Tibial nerve (tissue), 4 donors: ENCODE data around the gene TMC7.

Experiments used
- CTCF ChIP-seq, 5 experiments: fragments of 200-600 bp in 3 of 5; fragments of 450-650 bp in 2 of 5; sonication (generic) in 3 of 5; IDR thresholded peaks; one replicate each; pipeline ENCODE4 v1.5.1; 2016 to 2019; ENCODE audit warnings: antibody characterized with exemption in 5 of 5, mild to moderate bottlenecking in 3 of 5, moderate library complexity in 2 of 5
- EP300 ChIP-seq, 2 donors: sonication (generic); formaldehyde crosslinking; IDR thresholded peaks; one replicate each; pipeline ENCODE4 v1.6.1; 2017; ENCODE audit warnings: antibody characterized with exemption in 2 of 2, mild to moderate bottlenecking in 1 of 2
- POLR2A ChIP-seq, 2 donors: fragments of 450-650 bp; IDR thresholded peaks; one replicate each; pipeline ENCODE4 v1.6.1; 2017; ENCODE audit warnings: antibody characterized with exemption in 2 of 2, mild to moderate bottlenecking in 2 of 2, moderate library complexity in 2 of 2

DNA sequence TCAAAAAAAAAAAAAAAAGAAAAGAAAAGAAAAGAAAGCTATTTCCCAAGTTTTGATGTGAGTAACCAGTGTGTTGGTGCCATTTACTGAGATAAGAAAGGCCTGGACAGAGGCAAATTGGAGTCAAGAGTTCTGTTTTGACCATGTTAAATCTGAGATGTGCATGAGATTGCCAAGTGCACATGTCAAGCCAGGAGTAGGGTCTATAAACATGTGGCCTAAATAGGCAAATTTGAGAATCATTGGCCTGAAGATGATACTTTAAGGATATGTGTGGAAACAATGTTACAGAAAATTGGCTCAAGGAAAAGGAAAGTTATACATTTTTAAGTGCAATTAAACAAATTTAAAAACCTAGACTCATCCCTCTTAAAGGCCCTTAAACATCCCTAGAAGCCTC, 42.3 kb upstream of the TMC7 start:
- TF ChIP-seq EP300 (IDR thresholded peaks at IDR 0.05) (no peak), CTCF (IDR thresholded peaks at IDR 0.05) (no peak), POLR2A (IDR thresholded peaks at IDR 0.05) (no peak)
